GM21786 (cell line): ENCODE data around the gene MANSC1.

Experiments used
- ATAC-seq: cut with Tn5 transposase; IDR thresholded peaks from one replicate; pipeline ENCODE4 v1.9.1; 2021; ENCODE audit not compliant: unreplicated experiment

MANSC1 gene

GRCh38 chr12:12349711-12350665, at the start of gene MANSC1:
Gene MANSC1, minus strand, starts transcription at chr12:12350242. Its CDS starts 6,928 bp downstream, at chr12:12343314.
- no peak for ATAC-seq

GRCh38 chr12:12399161-12399560, 49.1 kb upstream of the MANSC1 start:
- no peak for ATAC-seq

- ATAC-seq: no peak
These were observed 48.2 kb upstream of the MANSC1 start for GRCh38 chr12:12398026-12398859.

- no peak for ATAC-seq
These were observed 47.1 kb upstream of the MANSC1 start for GRCh38 chr12:12397184-12397583.

- ATAC-seq: no peak
These were observed 46.7 kb upstream of the MANSC1 start for GRCh38 chr12:12396694-12397093.

- ATAC-seq: no peak
These were observed 43.1 kb upstream of the MANSC1 start for GRCh38 chr12:12393171-12393570.

GRCh38 chr12:12392413-12392812, 42.4 kb upstream of the MANSC1 start:
- ATAC-seq: no peak

- no peak for ATAC-seq
These were observed 37.5 kb upstream of the MANSC1 start for GRCh38 chr12:12387501-12387900.

GRCh38 chr12:12384571-12385340, 34.7 kb upstream of the MANSC1 start:
- no peak for ATAC-seq

- ATAC-seq: no peak
These were observed 31.9 kb upstream of the MANSC1 start for GRCh38 chr12:12381982-12382381.

GRCh38 chr12:12380949-12381593, 31.0 kb upstream of the MANSC1 start:
- no peak for ATAC-seq

GRCh38 chr12:12379831-12380730, 30.0 kb upstream of the MANSC1 start:
- ATAC-seq: no peak

GRCh38 chr12:12378616-12379015, 28.6 kb upstream of the MANSC1 start:
- ATAC-seq: no peak

GRCh38 chr12:12376646-12377448, 26.8 kb upstream of the MANSC1 start:
- ATAC-seq: peak; percentile 82

GRCh38 chr12:12372946-12373722, 23.1 kb upstream of the MANSC1 start:
- no peak for ATAC-seq

- no peak for ATAC-seq
These were observed 17.5 kb upstream of the MANSC1 start for GRCh38 chr12:12367482-12367998.

GRCh38 chr12:12366701-12367481, 16.8 kb upstream of the MANSC1 start:
- no peak for ATAC-seq
